HG03442 (cell line): ENCODE results near the gene LRRC31.

ENCODE experiments used
- ATAC-seq: cut with Tn5 transposase; IDR thresholded peaks from one replicate; pipeline ENCODE4 v1.9.1; 2021; ENCODE audit warnings: mild to moderate bottlenecking, moderate library complexity; ENCODE audit not compliant: unreplicated experiment

LRRC31 gene

GRCh38 chr3:169864270-169864669 is 5.5 kb downstream of the LRRC31 start:
- no peak for ATAC-seq

GRCh38 chr3:169863458-169863899 is 6.3 kb downstream of the LRRC31 start:
- ATAC-seq: peak; percentile 65

- ATAC-seq: no peak
Observed at GRCh38 chr3:169861871-169862270, 7.9 kb downstream of the LRRC31 start.

GRCh38 chr3:169857811-169858210 is 11.9 kb downstream of the LRRC31 start:
- no peak for ATAC-seq

- ATAC-seq: no peak
Observed at GRCh38 chr3:169855514-169855913, 14.2 kb downstream of the LRRC31 start.

- ATAC-seq: no peak
Observed at GRCh38 chr3:169850618-169851017, 19.1 kb downstream of the LRRC31 start.

- no peak for ATAC-seq
Observed at GRCh38 chr3:169848741-169849140, 21.0 kb downstream of the LRRC31 start.

- no peak for ATAC-seq
Observed at GRCh38 chr3:169847896-169848295, 21.8 kb downstream of the LRRC31 start.

GRCh38 chr3:169846458-169847193 is 23.1 kb downstream of the LRRC31 start:
- ATAC-seq: peak; percentile 98

- ATAC-seq: no peak
Observed at GRCh38 chr3:169842960-169843359, 26.8 kb downstream of the LRRC31 start.

GRCh38 chr3:169841171-169841570 is 28.6 kb downstream of the LRRC31 start:
- ATAC-seq: peak; percentile 64

GRCh38 chr3:169838511-169839030 is 31.2 kb downstream of the LRRC31 start:
- no peak for ATAC-seq

GRCh38 chr3:169836942-169837275 is 32.8 kb downstream of the LRRC31 start:
- no peak for ATAC-seq

GRCh38 chr3:169836078-169836941 is 33.4 kb downstream of the LRRC31 start:
- ATAC-seq: peak; percentile 89

GRCh38 chr3:169835533-169835932 is 34.2 kb downstream of the LRRC31 start:
- no peak for ATAC-seq

GRCh38 chr3:169827712-169828111 is 42.0 kb downstream of the LRRC31 start:
- no peak for ATAC-seq

GRCh38 chr3:169825316-169825715 is 44.4 kb downstream of the LRRC31 start:
- ATAC-seq: no peak

- no peak for ATAC-seq
Observed at GRCh38 chr3:169822983-169823382, 46.8 kb downstream of the LRRC31 start.

- ATAC-seq: no peak
Observed at GRCh38 chr3:169822540-169822939, 47.2 kb downstream of the LRRC31 start.

- ATAC-seq: no peak
Observed at GRCh38 chr3:169822091-169822490, 47.6 kb downstream of the LRRC31 start.

- ATAC-seq: no peak
Observed at GRCh38 chr3:169818316-169818715, 51.4 kb downstream of the LRRC31 start.

- no peak for ATAC-seq
Observed at GRCh38 chr3:169815590-169816150, 54.1 kb downstream of the LRRC31 start.
